ENCODE results near the gene FASTK. TPM values are rescaled to one million over a fixed set of nuclear protein-coding genes. Genes with fewer than 3 reads are reported as not detected.

The FASTK gene
- total and polyA plus RNA-seq, 2 of the 4 experiments (the other 2 are of a cell fraction), result 53.8 to 115 TPM

DNA sequence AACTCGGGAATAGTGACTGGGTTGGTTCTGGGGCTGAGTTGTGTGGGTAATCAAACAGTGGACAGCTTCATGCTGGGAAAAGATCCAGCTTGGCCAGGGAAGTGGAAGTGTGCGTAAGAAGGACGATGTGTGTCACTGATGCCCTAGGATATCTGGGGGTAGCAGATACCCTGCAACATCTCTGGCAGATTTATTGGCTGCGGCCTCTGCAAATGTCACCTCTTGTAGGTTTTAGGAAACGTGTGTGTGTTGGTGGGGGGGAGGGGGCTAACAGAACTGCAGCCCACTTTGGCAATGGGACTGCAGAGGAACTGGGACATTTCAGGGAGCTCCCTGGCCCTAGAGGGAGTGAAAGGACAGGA, 4.7 kb upstream of the FASTK start:
- POLR2A ChIA-PET (ENCODE audit: unreplicated experiment), result no interaction called here
- Histone ChIP-seq H3K27ac (ENCODE audit: insufficient read depth, low read length) (peak overlapping the region; percentile 3; the same call in 1 of the 2 replicates), H3K4me3 (ENCODE audit: insufficient read depth, low read depth, low read length) (no peak overlapping the region)

More for the DNA sequence above, 4.7 kb upstream of the FASTK start:
- Histone ChIP-seq H2AK5ac (ENCODE audit: low read depth, low read length) (peak overlapping the region; percentile 74), H3K18ac (ENCODE audit: low read depth, low read length) (no peak overlapping the region), H3K9me3 (ENCODE audit: control insufficient read depth, insufficient read depth, low read length) (no peaks in the 10 kb centered on the region), H3K4ac (ENCODE audit: low read depth, low read length) (peak overlapping the region; percentile 81), H3K4me2 (ENCODE audit: low read depth, low read length) (peak overlapping the region; percentile 86; the same call in 1 of the 2 replicates), H4K91ac (ENCODE audit: insufficient read depth, low read depth, low read length) (peak overlapping the region; percentile 27), H2BK20ac (ENCODE audit: low read depth, low read length) (no peak overlapping the region), H3K27me3 (ENCODE audit: control insufficient read depth, insufficient read depth, low read length) (no peaks in the 10 kb centered on the region), H2AFZ (replicated peaks; ENCODE audit: low read length, poor library complexity) (peak overlapping the region; percentile 90), H4K8ac (ENCODE audit: low read depth in 2 of 2, low read length in 2 of 2) (peak overlapping the region; percentile 87 to 97; a peak in 2 of 4 replicates), H3K23ac (ENCODE audit: low read depth, low read length) (0 out of 2 replicates have a peak overlapping the region, but pooled peaks have one; percentile 4), H3K56ac (ENCODE audit: extremely low read depth, insufficient read depth, low read length) (peak overlapping the region; percentile 11; the same call in 1 of the 2 replicates), H3K79me1 (ENCODE audit: low read depth in 1 of 2, low read length in 2 of 2) (peaks cover 10 to 43% of the 10 kb centered on the region in 2 experiments; a peak in 3 of 4 replicates), H4K5ac (ENCODE audit: low read depth, low read length) (no peak overlapping the region), H3K4me1 (ENCODE audit: control insufficient read depth, insufficient read depth, low read length) (peaks cover 33% of the 10 kb centered on the region), H2BK5ac (ENCODE audit: low read depth, low read length, poor library complexity, severe bottlenecking) (no peak overlapping the region), H3K9ac (ENCODE audit: low read depth, low read length) (peak overlapping the region; percentile 92), H4K20me1 (ENCODE audit: insufficient read depth, low read length) (peaks cover 29% of the 10 kb centered on the region), H2BK120ac (ENCODE audit: low read depth, low read length) (no peak overlapping the region), H3K14ac (replicated peaks; ENCODE audit: low read depth, low read length) (0 out of 2 replicates have a peak overlapping the region, but pooled peaks have one; percentile 2), H2BK15ac (ENCODE audit: low read depth, low read length) (peak overlapping the region; percentile 65; the same call in 1 of the 3 replicates), H3K36me3 (ENCODE audit: control insufficient read depth, insufficient read depth, low read length) (no peaks in the 10 kb centered on the region), H2AK9ac (replicated peaks; ENCODE audit: low read depth, low read length, poor library complexity) (peak overlapping the region; percentile 76), H3K9me1 (ENCODE audit: insufficient read depth, low read length) (peaks cover 8% of the 10 kb centered on the region)
- intact Hi-C loops (cut with micrococcal nuclease), result no loop called here
- BruUV-seq (replicated peaks), result no TSS peak
- CTCF ChIA-PET, result interaction anchor here (0.8 to 1.3 kb wide), 2 partner anchors 26 to 46 kb away, joined by 3 to 7 read pairs; no protein-coding TSS in a partner anchor
- no peak for DNase-seq
- ATAC-seq (ENCODE audit: low read depth), result no peak
- TF ChIP-seq MAZ (IDR thresholded peaks at IDR 0.05; ENCODE audit: borderline replicate concordance, low read depth, low read length) (no peak), MAFK (IDR thresholded peaks at IDR 0.05; ENCODE audit: low read depth, low read length) (no peak), SMC3 (IDR thresholded peaks at IDR 0.05; ENCODE audit: low read depth, low read length) (no peak), RAD21 (IDR thresholded peaks at IDR 0.05; ENCODE audit: low read length) (no peak), NFE2L2 (IDR thresholded peaks at IDR 0.05; ENCODE audit: low read depth, low read length) (no peak), RFX5 (IDR thresholded peaks at IDR 0.05; ENCODE audit: low read depth, low read length) (no peak), RCOR1 (IDR thresholded peaks at IDR 0.05; ENCODE audit: insufficient replicate concordance, low read length) (no peak), CEBPB (IDR thresholded peaks at IDR 0.05; ENCODE audit: low read depth, low read length) (no peak), MXI1 (IDR thresholded peaks at IDR 0.05; ENCODE audit: borderline replicate concordance, low read depth, low read length) (no peak), POLR2A (IDR thresholded peaks at IDR 0.05; ENCODE audit: low read depth, low read length) (no peak), CHD1 (IDR thresholded peaks at IDR 0.05; ENCODE audit: low read depth, low read length) (no peak), BHLHE40 (IDR thresholded peaks at IDR 0.05; ENCODE audit: low read depth, low read length) (no peak), FOS (IDR thresholded peaks at IDR 0.05; ENCODE audit: low read depth, low read length) (no peak), CTCF (conservative IDR thresholded peaks at IDR 0.05; ENCODE audit: low read depth, low read length) (no peak), ELK1 (IDR thresholded peaks at IDR 0.05; ENCODE audit: borderline replicate concordance, low read depth, low read length) (no peak)
- TF ChIP-seq, protein P1, sequence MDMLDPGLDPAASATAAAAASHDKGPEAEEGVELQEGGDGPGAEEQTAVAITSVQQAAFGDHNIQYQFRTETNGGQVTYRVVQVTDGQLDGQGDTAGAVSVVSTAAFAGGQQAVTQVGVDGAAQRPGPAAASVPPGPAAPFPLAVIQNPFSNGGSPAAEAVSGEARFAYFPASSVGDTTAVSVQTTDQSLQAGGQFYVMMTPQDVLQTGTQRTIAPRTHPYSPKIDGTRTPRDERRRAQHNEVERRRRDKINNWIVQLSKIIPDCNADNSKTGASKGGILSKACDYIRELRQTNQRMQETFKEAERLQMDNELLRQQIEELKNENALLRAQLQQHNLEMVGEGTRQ (IDR thresholded peaks at IDR 0.05; ENCODE audit: low read depth, low read length), result no peak
- in situ Hi-C loops (cut with MboI; ENCODE audit: low sequenced_read_pairs), result no loop called here
- 0% methylated on average over 2 of the region's 5 CpGs; no CpG with 5 or more reads in 1 of the 2 experiments for WGBS, 2 experiments (ENCODE audit: extremely low coverage in 2 of 2, insufficient read length in 1 of 2)
- dilution Hi-C loops (cut with HindIII; ENCODE audit: low sequenced_read_pairs, unreplicated experiment), result no loop called here
